ENCODE results near the gene FAM83C.

The FAM83C gene

DNA sequence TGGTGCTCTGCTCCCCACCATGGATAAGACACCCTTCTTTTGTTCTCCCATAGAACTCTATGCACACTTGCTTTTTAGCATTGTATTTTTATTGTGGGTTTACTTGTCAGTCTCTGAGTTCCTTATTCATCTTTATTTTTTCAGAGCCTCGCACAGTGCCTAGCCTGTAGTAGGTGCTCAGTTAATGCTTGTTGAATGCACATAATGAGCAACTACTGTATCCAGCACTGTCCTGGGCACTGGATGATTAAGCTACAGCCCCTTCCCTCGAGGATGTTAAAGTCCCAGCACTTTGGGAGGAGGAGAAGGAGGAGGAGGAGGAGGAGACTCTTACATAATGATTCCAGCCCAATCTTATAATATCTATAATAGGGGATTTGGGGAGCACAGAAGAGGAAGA lies 48.9 kb downstream of the FAM83C start:
- Histone ChIP-seq H3K4me3 (ENCODE audit: low read length) (no peak overlapping the region), H3K4me1 (ENCODE audit: control insufficient read depth, insufficient read depth, low read length) (no peaks in the 10 kb centered on the region), H3K27me3 (ENCODE audit: control insufficient read depth, insufficient read depth, low read length) (no peaks in the 10 kb centered on the region), H3K9ac (ENCODE audit: low read length) (no peak overlapping the region), H3K36me3 (ENCODE audit: control insufficient read depth, insufficient read depth, low read length) (no peaks in the 10 kb centered on the region), H3K9me3 (ENCODE audit: control insufficient read depth, low read length) (no peaks in the 10 kb centered on the region)

GRCh38 chr20:35240811-35241293 lies 51.4 kb downstream of the FAM83C start:
- Histone ChIP-seq H3K4me3 (ENCODE audit: low read length) (no peak overlapping the region), H3K36me3 (ENCODE audit: control insufficient read depth, insufficient read depth, low read length) (no peaks in the 10 kb centered on the region), H3K4me1 (ENCODE audit: control insufficient read depth, insufficient read depth, low read length) (no peaks in the 10 kb centered on the region), H3K9me3 (ENCODE audit: control insufficient read depth, low read length) (no peaks in the 10 kb centered on the region), H3K27me3 (ENCODE audit: control insufficient read depth, insufficient read depth, low read length) (no peaks in the 10 kb centered on the region), H3K9ac (ENCODE audit: low read length) (no peak overlapping the region)

GRCh38 chr20:35240083-35240810 lies 52.0 kb downstream of the FAM83C start:
- no peaks in the 10 kb centered on the region for H3K9me3 ChIP-seq (ENCODE audit: control insufficient read depth, low read length)
- no peaks in the 10 kb centered on the region for H3K4me1 ChIP-seq (ENCODE audit: control insufficient read depth, insufficient read depth, low read length)
- no peak overlapping the region for H3K4me3 ChIP-seq (ENCODE audit: low read length)
- no peak overlapping the region for H3K9ac ChIP-seq (ENCODE audit: low read length)
- no peaks in the 10 kb centered on the region for H3K36me3 ChIP-seq (ENCODE audit: control insufficient read depth, insufficient read depth, low read length)
- no peaks in the 10 kb centered on the region for H3K27me3 ChIP-seq (ENCODE audit: control insufficient read depth, insufficient read depth, low read length)

- Histone ChIP-seq H3K9me3 (ENCODE audit: control insufficient read depth, low read length) (no peaks in the 10 kb centered on the region), H3K27me3 (ENCODE audit: control insufficient read depth, insufficient read depth, low read length) (no peaks in the 10 kb centered on the region), H3K4me3 (ENCODE audit: low read length) (no peak overlapping the region), H3K4me1 (ENCODE audit: control insufficient read depth, insufficient read depth, low read length) (no peaks in the 10 kb centered on the region), H3K36me3 (ENCODE audit: control insufficient read depth, insufficient read depth, low read length) (no peaks in the 10 kb centered on the region), H3K9ac (ENCODE audit: low read length) (no peak overlapping the region)
Measured at GRCh38 chr20:35238735-35239134, 53.5 kb downstream of the FAM83C start.

- H3K9me3 ChIP-seq (ENCODE audit: control insufficient read depth, low read length), result no peaks in the 10 kb centered on the region
- no peaks in the 10 kb centered on the region for H3K27me3 ChIP-seq (ENCODE audit: control insufficient read depth, insufficient read depth, low read length)
- no peaks in the 10 kb centered on the region for H3K36me3 ChIP-seq (ENCODE audit: control insufficient read depth, insufficient read depth, low read length)
- H3K9ac ChIP-seq (ENCODE audit: low read length), result no peak overlapping the region
- H3K4me1 ChIP-seq (ENCODE audit: control insufficient read depth, insufficient read depth, low read length), result no peaks in the 10 kb centered on the region
- H3K4me3 ChIP-seq (ENCODE audit: low read length), result no peak overlapping the region
Measured at GRCh38 chr20:35238170-35238569, 54.1 kb downstream of the FAM83C start.

DNA sequence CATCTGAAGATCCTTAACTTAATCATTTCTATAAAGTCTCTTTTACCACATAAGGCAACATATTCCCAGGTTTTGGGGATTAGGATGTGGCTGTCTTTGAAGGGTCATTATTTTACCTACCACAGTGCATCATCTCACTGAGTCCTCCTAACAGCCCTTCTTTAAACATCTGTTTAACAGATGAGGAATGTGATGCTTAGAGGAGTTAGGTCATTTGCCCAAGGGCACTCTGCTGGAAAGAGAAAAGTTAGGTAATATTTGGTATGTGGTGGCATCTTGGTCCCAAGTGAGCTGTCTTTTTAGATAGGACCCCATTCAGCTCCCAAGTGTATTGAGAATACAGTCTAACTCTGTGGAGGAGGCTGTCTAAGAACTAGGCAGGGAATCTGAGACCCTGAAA lies 54.7 kb downstream of the FAM83C start:
- no peak overlapping the region for H3K4me3 ChIP-seq (ENCODE audit: low read length)
- no peaks in the 10 kb centered on the region for H3K36me3 ChIP-seq (ENCODE audit: control insufficient read depth, insufficient read depth, low read length)
- no peaks in the 10 kb centered on the region for H3K9me3 ChIP-seq (ENCODE audit: control insufficient read depth, low read length)
- H3K9ac ChIP-seq (ENCODE audit: low read length), result no peak overlapping the region
- H3K27me3 ChIP-seq (ENCODE audit: control insufficient read depth, insufficient read depth, low read length), result no peaks in the 10 kb centered on the region
- H3K4me1 ChIP-seq (ENCODE audit: control insufficient read depth, insufficient read depth, low read length), result no peaks in the 10 kb centered on the region

DNA sequence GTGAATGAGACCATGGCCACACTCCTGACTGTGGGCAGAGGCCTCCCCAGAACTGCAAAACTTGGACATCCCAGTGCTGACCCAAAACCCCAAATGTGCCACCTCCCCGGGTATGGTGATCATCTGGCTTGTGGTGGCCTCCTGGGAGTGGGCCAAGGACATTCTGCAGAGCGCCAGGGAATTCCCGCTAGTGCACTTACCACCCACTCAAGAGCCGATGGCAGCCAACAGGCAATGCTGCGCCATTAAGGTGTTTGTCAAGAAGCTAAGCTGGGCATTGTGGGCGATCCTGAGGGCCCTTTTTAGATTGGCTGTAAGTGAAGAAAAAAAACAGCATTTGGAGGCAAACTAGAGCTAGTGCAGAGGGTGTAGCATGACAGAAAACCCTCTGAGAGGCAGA lies 56.3 kb downstream of the FAM83C start:
- no peaks in the 10 kb centered on the region for H3K27me3 ChIP-seq (ENCODE audit: control insufficient read depth, insufficient read depth, low read length)
- no peaks in the 10 kb centered on the region for H3K9me3 ChIP-seq (ENCODE audit: control insufficient read depth, low read length)
- no peaks in the 10 kb centered on the region for H3K4me1 ChIP-seq (ENCODE audit: control insufficient read depth, insufficient read depth, low read length)
- no peak overlapping the region for H3K4me3 ChIP-seq (ENCODE audit: low read length)
- no peaks in the 10 kb centered on the region for H3K36me3 ChIP-seq (ENCODE audit: control insufficient read depth, insufficient read depth, low read length)
- H3K9ac ChIP-seq (ENCODE audit: low read length), result no peak overlapping the region
